Fibroblast of pulmonary artery (primary cell): ENCODE results near the gene SLC18B1.

ENCODE experiments used
- DNase-seq: peaks from one replicate; pipeline ENCODE4 v3.0.0-alpha.2; 2010; ENCODE audit warnings: low read depth
- H3K4me3 ChIP-seq: replicated peaks from 2 replicates; pipeline ENCODE4 v1.5.1; 2011; ENCODE audit warnings: low read depth, mild to moderate bottlenecking, control low read depth, low read length, moderate library complexity
- TF ChIP-seq, protein P1 (sequence below): IDR thresholded peaks from 2 replicates; pipeline ENCODE4 v1.5.1; 2011; ENCODE audit warnings: mild to moderate bottlenecking, control low read depth, low read length, inconsistent platforms; ENCODE audit errors: missing control alignments

SLC18B1 gene

GRCh38 chr6:132733814-132734213 lies 64.6 kb downstream of the SLC18B1 start:
- no peak for DNase-seq
- H3K4me3 ChIP-seq, result no peak overlapping the region
- TF ChIP-seq, protein P1, sequence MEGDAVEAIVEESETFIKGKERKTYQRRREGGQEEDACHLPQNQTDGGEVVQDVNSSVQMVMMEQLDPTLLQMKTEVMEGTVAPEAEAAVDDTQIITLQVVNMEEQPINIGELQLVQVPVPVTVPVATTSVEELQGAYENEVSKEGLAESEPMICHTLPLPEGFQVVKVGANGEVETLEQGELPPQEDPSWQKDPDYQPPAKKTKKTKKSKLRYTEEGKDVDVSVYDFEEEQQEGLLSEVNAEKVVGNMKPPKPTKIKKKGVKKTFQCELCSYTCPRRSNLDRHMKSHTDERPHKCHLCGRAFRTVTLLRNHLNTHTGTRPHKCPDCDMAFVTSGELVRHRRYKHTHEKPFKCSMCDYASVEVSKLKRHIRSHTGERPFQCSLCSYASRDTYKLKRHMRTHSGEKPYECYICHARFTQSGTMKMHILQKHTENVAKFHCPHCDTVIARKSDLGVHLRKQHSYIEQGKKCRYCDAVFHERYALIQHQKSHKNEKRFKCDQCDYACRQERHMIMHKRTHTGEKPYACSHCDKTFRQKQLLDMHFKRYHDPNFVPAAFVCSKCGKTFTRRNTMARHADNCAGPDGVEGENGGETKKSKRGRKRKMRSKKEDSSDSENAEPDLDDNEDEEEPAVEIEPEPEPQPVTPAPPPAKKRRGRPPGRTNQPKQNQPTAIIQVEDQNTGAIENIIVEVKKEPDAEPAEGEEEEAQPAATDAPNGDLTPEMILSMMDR, result no peak

- no peak for DNase-seq
- no peak overlapping the region for H3K4me3 ChIP-seq
- TF ChIP-seq, protein P1, result no peak
Measured at GRCh38 chr6:132733283-132733682, 65.2 kb downstream of the SLC18B1 start.

GRCh38 chr6:132731086-132731485 lies 67.4 kb downstream of the SLC18B1 start:
- H3K4me3 ChIP-seq, result no peak overlapping the region

DNA sequence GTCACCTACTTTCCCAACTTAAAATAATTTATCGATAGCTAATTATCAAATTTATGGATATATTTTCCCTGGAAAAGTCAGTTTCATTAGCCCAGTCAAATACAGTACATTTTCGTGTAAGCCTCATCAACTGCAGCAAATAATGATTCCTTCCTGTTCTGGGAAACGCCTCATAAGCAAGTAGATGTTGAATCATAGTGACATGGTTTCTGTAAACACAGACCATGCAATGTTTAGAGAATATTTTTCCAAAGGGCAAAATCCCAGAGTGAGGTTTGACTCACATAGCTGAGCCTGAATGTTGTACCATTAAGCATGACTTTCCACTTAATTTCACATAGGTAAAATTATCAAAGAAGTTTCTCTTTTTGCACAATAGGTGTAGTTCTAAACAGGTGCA lies 67.9 kb downstream of the SLC18B1 start:
- peak; percentile 26 for DNase-seq
- TF ChIP-seq, protein P1, result no peak

More at GRCh38 chr6:132731086-132731485, 67.4 kb downstream of the SLC18B1 start:
- TF ChIP-seq, protein P1, result no peak
- no peak for DNase-seq

DNA sequence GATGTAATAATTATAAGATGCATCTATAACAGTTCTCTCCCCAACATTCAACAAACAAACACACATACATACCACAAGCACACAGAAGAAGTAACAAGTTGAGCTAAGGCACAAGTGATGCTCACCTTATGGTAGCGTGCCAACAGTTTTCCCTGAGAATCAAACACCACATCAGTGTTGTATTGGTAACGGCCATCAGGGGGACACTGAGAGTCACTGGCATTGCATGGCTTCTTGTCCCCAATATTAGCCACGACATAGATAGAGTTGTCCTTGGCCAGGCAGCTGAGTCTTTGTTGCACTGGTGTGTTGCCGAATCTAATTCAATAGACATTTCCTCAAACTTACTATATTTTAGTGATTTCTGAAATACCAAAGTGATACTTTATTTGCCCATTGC lies 69.8 kb downstream of the SLC18B1 start:
- TF ChIP-seq, protein P1, result no peak
- no peak overlapping the region for H3K4me3 ChIP-seq
- DNase-seq, result no peak

More for the DNA sequence above, 67.9 kb downstream of the SLC18B1 start:
- H3K4me3 ChIP-seq, result no peak overlapping the region

DNA sequence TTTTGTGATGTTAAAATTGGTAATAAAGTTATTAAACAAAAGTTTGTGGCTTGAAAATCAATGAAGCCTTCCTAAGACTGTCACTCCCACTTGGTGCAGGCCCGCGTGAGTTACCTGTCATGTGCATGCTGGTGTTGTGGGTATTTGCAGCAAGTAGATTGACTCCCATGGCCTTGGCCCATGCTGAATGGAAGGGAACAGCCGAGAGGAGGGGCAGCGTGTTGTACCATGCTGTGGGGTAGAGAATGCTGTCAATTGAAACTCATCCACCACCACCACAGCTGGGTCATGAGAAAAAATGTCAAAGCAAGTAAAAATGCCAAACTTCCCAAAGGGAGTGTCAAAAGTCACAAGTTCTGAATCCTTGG lies 71.8 kb downstream of the SLC18B1 start:
- no peak for DNase-seq
- H3K4me3 ChIP-seq, result no peak overlapping the region
- TF ChIP-seq, protein P1, result no peak

GRCh38 chr6:132725947-132726607 lies 72.4 kb downstream of the SLC18B1 start:
- H3K4me3 ChIP-seq, result no peak overlapping the region
- TF ChIP-seq, protein P1, result no peak
- no peak for DNase-seq
